ENCODE results near the gene AK9.
A peak's percentile ranks its signal among the peaks of the same experiment; 100 is the strongest.

The AK9 gene

DNA sequence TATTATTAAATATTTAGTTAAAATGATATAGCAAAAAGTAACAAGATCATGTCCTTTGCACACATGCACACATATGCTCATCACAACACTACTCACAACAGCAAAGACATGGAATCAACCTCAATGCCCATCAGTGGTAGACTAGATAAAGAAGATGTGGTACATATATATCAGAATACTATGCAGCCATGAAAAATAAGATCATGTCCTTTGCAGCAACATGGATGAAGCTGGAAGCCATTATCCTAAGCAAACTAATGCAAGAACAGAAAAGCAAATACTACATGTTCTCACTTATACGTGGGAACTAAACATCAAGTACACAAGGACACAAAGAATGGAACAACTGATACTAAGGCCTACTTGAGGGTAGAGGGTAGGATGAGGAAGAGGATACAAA is 14.3 kb downstream of the AK9 start:
- H3K4me1 Mint-ChIP-seq (ENCODE audit: low read depth): no peaks in the 10 kb centered on the region
- H3K36me3 Mint-ChIP-seq (ENCODE audit: low read depth): no peaks in the 10 kb centered on the region
- H3K4me3 Mint-ChIP-seq: no peak overlapping the region
- H3K27me3 Mint-ChIP-seq: no peaks in the 10 kb centered on the region
- H3K9me3 Mint-ChIP-seq: no peaks in the 10 kb centered on the region
- H3K27ac Mint-ChIP-seq: no peak overlapping the region

- no peak overlapping the region for H3K4me3 Mint-ChIP-seq
- no peaks in the 10 kb centered on the region for H3K4me1 Mint-ChIP-seq (ENCODE audit: low read depth)
- H3K9me3 Mint-ChIP-seq: no peaks in the 10 kb centered on the region
- H3K36me3 Mint-ChIP-seq (ENCODE audit: low read depth): peaks cover 18% of the 10 kb centered on the region
- H3K27ac Mint-ChIP-seq: no peak overlapping the region
- no peaks in the 10 kb centered on the region for H3K27me3 Mint-ChIP-seq
These were observed 18.2 kb downstream of the AK9 start for GRCh38 chr6:109672839-109673238.

- no peak overlapping the region for H3K27ac Mint-ChIP-seq
- H3K4me1 Mint-ChIP-seq (ENCODE audit: low read depth): no peaks in the 10 kb centered on the region
- peaks cover 18% of the 10 kb centered on the region for H3K36me3 Mint-ChIP-seq (ENCODE audit: low read depth)
- H3K9me3 Mint-ChIP-seq: no peaks in the 10 kb centered on the region
- no peak overlapping the region for H3K4me3 Mint-ChIP-seq
- H3K27me3 Mint-ChIP-seq: no peaks in the 10 kb centered on the region
These were observed 18.8 kb downstream of the AK9 start for GRCh38 chr6:109672175-109672574.

DNA sequence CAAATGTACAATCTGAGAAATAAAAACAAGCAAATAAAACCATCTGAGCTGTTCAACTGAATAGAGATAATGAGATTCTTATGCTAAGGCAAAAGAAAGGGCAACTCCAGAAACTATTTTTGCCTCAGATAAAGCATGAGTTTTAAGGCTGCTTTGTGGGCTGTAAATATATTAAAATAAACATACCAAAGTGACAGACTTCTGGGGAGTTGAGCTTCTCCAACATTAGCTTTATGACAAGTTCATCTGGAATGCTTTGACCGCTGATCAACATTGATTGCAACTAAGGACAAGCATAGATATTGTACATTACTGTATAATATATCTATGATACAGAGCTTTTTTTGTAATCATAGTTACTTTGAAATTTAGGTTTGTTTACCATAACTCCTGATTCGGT is 19.3 kb downstream of the AK9 start:
- Mint-ChIP-seq H3K9me3 (no peaks in the 10 kb centered on the region), H3K4me3 (no peak overlapping the region), H3K36me3 (ENCODE audit: low read depth) (peaks cover 18% of the 10 kb centered on the region), H3K27ac (no peak overlapping the region), H3K27me3 (no peaks in the 10 kb centered on the region), H3K4me1 (ENCODE audit: low read depth) (no peaks in the 10 kb centered on the region)

- no peaks in the 10 kb centered on the region for H3K4me1 Mint-ChIP-seq (ENCODE audit: low read depth)
- H3K4me3 Mint-ChIP-seq: no peak overlapping the region
- H3K36me3 Mint-ChIP-seq (ENCODE audit: low read depth): peaks cover 18% of the 10 kb centered on the region
- no peak overlapping the region for H3K27ac Mint-ChIP-seq
- H3K9me3 Mint-ChIP-seq: no peaks in the 10 kb centered on the region
- H3K27me3 Mint-ChIP-seq: no peaks in the 10 kb centered on the region
These were observed 21.2 kb downstream of the AK9 start for GRCh38 chr6:109669811-109670210.

DNA sequence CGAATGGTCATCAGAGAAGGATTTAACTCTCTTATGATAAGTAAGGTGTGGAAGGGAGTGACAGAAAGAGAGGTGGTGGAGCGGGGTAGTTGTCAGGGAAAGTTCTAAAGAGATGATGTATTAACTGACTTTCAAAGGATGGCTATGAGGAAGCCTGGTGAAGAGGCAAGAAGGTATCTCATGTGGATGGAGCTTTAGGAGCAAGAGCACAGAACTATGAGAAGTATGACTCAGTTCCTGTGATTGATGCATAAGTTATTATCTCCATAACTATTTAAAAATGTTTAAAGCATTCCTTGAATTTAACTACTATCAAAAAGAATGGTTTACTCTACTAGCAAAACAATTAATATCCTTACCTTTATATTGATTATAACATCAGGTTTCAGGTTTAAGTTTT is 28.8 kb downstream of the AK9 start:
- Mint-ChIP-seq H3K27ac (no peak overlapping the region), H3K4me1 (ENCODE audit: low read depth) (no peaks in the 10 kb centered on the region), H3K9me3 (no peaks in the 10 kb centered on the region), H3K4me3 (no peak overlapping the region), H3K27me3 (no peaks in the 10 kb centered on the region), H3K36me3 (ENCODE audit: low read depth) (no peaks in the 10 kb centered on the region)

DNA sequence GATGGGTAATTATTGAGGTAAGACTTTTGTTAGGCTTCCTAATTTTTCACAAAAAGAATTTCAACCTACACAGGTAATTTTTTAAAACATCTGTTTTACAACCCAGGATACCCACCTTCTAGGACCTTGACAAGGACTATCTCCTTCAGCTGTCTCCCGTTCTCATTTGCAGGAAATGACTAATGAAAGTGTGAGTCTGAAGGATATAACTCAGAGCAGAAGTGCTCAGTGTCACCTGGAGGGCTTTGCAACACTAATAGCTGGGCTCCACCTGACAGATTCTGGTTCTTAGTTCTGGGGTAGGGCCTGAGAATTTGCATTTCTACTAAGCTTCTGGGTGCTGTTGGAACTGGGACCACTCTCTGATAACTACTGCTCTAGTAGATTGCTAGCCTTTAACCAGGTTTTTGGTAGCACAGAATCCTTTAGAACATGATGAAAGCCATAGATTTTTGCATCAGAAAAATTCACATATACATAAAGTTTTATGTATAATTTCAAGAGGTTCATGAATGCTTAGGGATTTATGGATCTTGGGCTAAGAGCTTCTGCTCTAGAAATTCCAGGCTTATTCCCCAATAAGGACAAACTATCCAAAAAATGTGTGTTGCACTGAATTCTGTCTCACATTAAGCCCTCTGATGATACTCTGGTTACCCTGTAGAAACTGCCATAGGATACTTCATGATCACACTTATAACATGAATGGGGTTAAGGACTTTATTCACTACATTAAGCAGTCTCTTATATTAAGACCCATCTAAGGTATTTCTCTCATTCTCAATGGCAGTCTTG is 30.3 kb downstream of the AK9 start:
- no peaks in the 10 kb centered on the region for H3K4me1 Mint-ChIP-seq (ENCODE audit: low read depth)
- no peak overlapping the region for H3K27ac Mint-ChIP-seq

GRCh38 chr6:109655761-109656262 is 35.2 kb downstream of the AK9 start:
- no peak overlapping the region for H3K27ac Mint-ChIP-seq
- no peaks in the 10 kb centered on the region for H3K4me1 Mint-ChIP-seq (ENCODE audit: low read depth)
- H3K36me3 Mint-ChIP-seq (ENCODE audit: low read depth): no peaks in the 10 kb centered on the region
- no peak overlapping the region for H3K4me3 Mint-ChIP-seq
- no peaks in the 10 kb centered on the region for H3K27me3 Mint-ChIP-seq
- no peaks in the 10 kb centered on the region for H3K9me3 Mint-ChIP-seq

More for the DNA sequence above, 30.3 kb downstream of the AK9 start:
- no peaks in the 10 kb centered on the region for H3K36me3 Mint-ChIP-seq (ENCODE audit: low read depth)
- H3K9me3 Mint-ChIP-seq: no peaks in the 10 kb centered on the region
- no peak overlapping the region for H3K4me3 Mint-ChIP-seq
- H3K27me3 Mint-ChIP-seq: no peaks in the 10 kb centered on the region

DNA sequence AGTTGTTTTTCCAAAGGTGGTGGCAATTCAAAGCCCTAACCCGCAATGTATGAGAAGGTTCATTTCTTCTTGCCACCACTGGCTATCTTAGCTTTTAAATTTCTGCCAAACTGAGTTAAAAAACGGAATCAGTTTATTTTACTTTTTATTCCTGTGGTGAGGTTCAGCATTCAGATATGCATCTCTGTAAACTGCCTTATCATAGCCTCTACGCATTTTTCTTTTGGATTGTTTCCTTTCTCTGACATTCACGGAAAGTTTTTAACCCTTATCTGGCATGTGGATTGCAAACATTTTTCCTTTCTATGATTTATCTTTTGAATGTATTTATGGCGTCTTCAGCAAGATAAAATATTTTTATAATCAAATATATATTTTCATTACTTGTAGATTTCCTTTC is 37.7 kb downstream of the AK9 start:
- Mint-ChIP-seq H3K4me1 (ENCODE audit: low read depth) (no peaks in the 10 kb centered on the region), H3K9me3 (no peaks in the 10 kb centered on the region), H3K36me3 (ENCODE audit: low read depth) (no peaks in the 10 kb centered on the region), H3K4me3 (no peak overlapping the region), H3K27ac (no peak overlapping the region), H3K27me3 (no peaks in the 10 kb centered on the region)

- Mint-ChIP-seq H3K27ac (no peak overlapping the region), H3K27me3 (no peaks in the 10 kb centered on the region), H3K9me3 (peaks cover 10% of the 10 kb centered on the region), H3K4me3 (no peak overlapping the region), H3K36me3 (ENCODE audit: low read depth) (peaks cover 44% of the 10 kb centered on the region), H3K4me1 (ENCODE audit: low read depth) (no peaks in the 10 kb centered on the region)
These were observed 46.9 kb downstream of the AK9 start for GRCh38 chr6:109644131-109644530.

- Mint-ChIP-seq H3K4me3 (no peak overlapping the region), H3K27me3 (no peaks in the 10 kb centered on the region), H3K36me3 (ENCODE audit: low read depth) (peaks cover 9% of the 10 kb centered on the region), H3K9me3 (peaks cover 7% of the 10 kb centered on the region), H3K4me1 (ENCODE audit: low read depth) (peaks cover 18% of the 10 kb centered on the region), H3K27ac (no peak overlapping the region)
These were observed 58.6 kb downstream of the AK9 start for GRCh38 chr6:109632405-109632804.

GRCh38 chr6:109631403-109631802 is 59.6 kb downstream of the AK9 start:
- Mint-ChIP-seq H3K9me3 (peaks cover 8% of the 10 kb centered on the region), H3K36me3 (ENCODE audit: low read depth) (peaks cover 10% of the 10 kb centered on the region), H3K27me3 (no peaks in the 10 kb centered on the region), H3K4me1 (ENCODE audit: low read depth) (peaks cover 18% of the 10 kb centered on the region), H3K4me3 (no peak overlapping the region), H3K27ac (no peak overlapping the region)

- Mint-ChIP-seq H3K27me3 (no peaks in the 10 kb centered on the region), H3K9me3 (peaks cover 21% of the 10 kb centered on the region), H3K4me1 (ENCODE audit: low read depth) (peaks cover 18% of the 10 kb centered on the region), H3K4me3 (no peak overlapping the region), H3K27ac (peak overlapping the region; percentile 85), H3K36me3 (ENCODE audit: low read depth) (peaks cover 18% of the 10 kb centered on the region)
These were observed 62.6 kb downstream of the AK9 start for GRCh38 chr6:109628158-109629000.

- H3K9me3 Mint-ChIP-seq: peaks cover 20% of the 10 kb centered on the region
- H3K27ac Mint-ChIP-seq: no peak overlapping the region
- no peak overlapping the region for H3K4me3 Mint-ChIP-seq
- H3K27me3 Mint-ChIP-seq: no peaks in the 10 kb centered on the region
- peaks cover 9% of the 10 kb centered on the region for H3K36me3 Mint-ChIP-seq (ENCODE audit: low read depth)
- peaks cover 9% of the 10 kb centered on the region for H3K4me1 Mint-ChIP-seq (ENCODE audit: low read depth)
These were observed 64.7 kb downstream of the AK9 start for GRCh38 chr6:109626311-109626710.

DNA sequence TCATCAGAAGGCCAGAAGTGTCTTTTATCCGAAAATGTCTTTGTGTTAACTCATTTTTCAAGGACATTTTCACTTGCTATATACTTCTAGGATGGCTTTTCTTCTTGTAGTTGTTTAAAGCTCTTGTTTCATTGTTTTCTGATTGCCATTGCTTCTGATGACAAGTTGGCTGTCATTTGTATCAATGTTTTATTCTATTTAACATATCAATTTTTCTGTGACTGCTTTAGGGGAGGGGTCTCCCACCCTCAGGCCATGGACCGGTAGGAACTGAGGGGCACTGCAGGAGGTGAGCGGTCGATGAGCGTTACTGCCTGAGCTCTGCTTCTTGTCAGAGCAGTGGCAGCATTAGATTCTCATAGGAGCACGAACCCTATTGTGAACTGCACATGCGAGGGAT is 65.8 kb downstream of the AK9 start:
- H3K27me3 Mint-ChIP-seq: no peaks in the 10 kb centered on the region
- no peak overlapping the region for H3K4me3 Mint-ChIP-seq
- peaks cover 9% of the 10 kb centered on the region for H3K4me1 Mint-ChIP-seq (ENCODE audit: low read depth)
- no peak overlapping the region for H3K27ac Mint-ChIP-seq
- peaks cover 13% of the 10 kb centered on the region for H3K9me3 Mint-ChIP-seq
- peaks cover 9% of the 10 kb centered on the region for H3K36me3 Mint-ChIP-seq (ENCODE audit: low read depth)
